Measurements from ENCODE around the gene CPA4.
"Not testable (repeated sequence)": the region's sequence is repeated elsewhere in the genome, so short reads cannot be mapped to it uniquely, and the experiment has no call there.

The CPA4 gene

GRCh38 chr7:130303551-130303950 lies 10.6 kb downstream of the CPA4 start:
- no peak for DNase-seq

GRCh38 chr7:130303982-130304381 lies 11.0 kb downstream of the CPA4 start:
- DNase-seq = no peak

- DNase-seq = no peak
These were observed 11.9 kb downstream of the CPA4 start for GRCh38 chr7:130304878-130305277.

GRCh38 chr7:130305433-130306042 lies 12.6 kb downstream of the CPA4 start:
- no peak for DNase-seq

GRCh38 chr7:130309986-130310385 lies 17.0 kb downstream of the CPA4 start:
- no peak for DNase-seq

GRCh38 chr7:130314305-130314704 lies 21.3 kb downstream of the CPA4 start:
- DNase-seq = no peak

GRCh38 chr7:130319541-130319940 lies 26.6 kb downstream of the CPA4 start:
- no peak for DNase-seq

- DNase-seq = not testable (repeated sequence)
These were observed 28.7 kb downstream of the CPA4 start for GRCh38 chr7:130321542-130322229.

GRCh38 chr7:130322615-130323014 lies 29.7 kb downstream of the CPA4 start:
- no peak for DNase-seq

GRCh38 chr7:130324306-130324943 lies 31.5 kb downstream of the CPA4 start:
- DNase-seq = no peak

- no peak for DNase-seq
These were observed 36.7 kb downstream of the CPA4 start for GRCh38 chr7:130329681-130330080.

GRCh38 chr7:130332259-130333053 lies 39.5 kb downstream of the CPA4 start:
- DNase-seq = no peak

GRCh38 chr7:130333832-130334231 lies 40.9 kb downstream of the CPA4 start:
- DNase-seq = no peak

GRCh38 chr7:130334274-130334673 lies 41.3 kb downstream of the CPA4 start:
- DNase-seq = no peak

GRCh38 chr7:130337410-130337971 lies 44.5 kb downstream of the CPA4 start:
- DNase-seq = no peak

GRCh38 chr7:130338233-130338632 lies 45.3 kb downstream of the CPA4 start:
- DNase-seq = no peak

GRCh38 chr7:130341882-130342281 lies 48.9 kb downstream of the CPA4 start:
- no peak for DNase-seq

- no peak for DNase-seq
These were observed 49.9 kb downstream of the CPA4 start for GRCh38 chr7:130342701-130343380.

- DNase-seq = no peak
These were observed 51.4 kb downstream of the CPA4 start, which contains the start of gene CPA5 for GRCh38 chr7:130344271-130344866. TSS of gene CPA5 (plus strand) at chr7:130344816. CDS start at chr7:130346486, 1,670 bp downstream.

- DNase-seq = no peak
These were observed 52.2 kb downstream of the CPA4 start for GRCh38 chr7:130345136-130345535.

- DNase-seq = no peak
These were observed 52.8 kb downstream of the CPA4 start for GRCh38 chr7:130345725-130346124.

Data from CD4-positive, alpha-beta T cell treated with Interferon alpha-2 for 1 hour (primary cell).